Brain microvascular endothelial cell (primary cell): ENCODE results near the gene IMPG1.

ENCODE experiments used
- DNase-seq: peaks from one replicate; pipeline ENCODE4 v3.0.0-alpha.2; 2020
- H3K27ac ChIP-seq: fragments of 250-450 bp; sonication (Bioruptor Pico); 2 replicates; pipeline ENCODE4 v1.5.1; 2020; ENCODE audit warnings: mild to moderate bottlenecking, moderate library complexity
- H3K27me3 ChIP-seq: fragments of 250-450 bp; sonication (Bioruptor Pico); replicated peaks from 2 replicates; pipeline ENCODE4 v1.5.1; 2020; ENCODE audit warnings: mild to moderate bottlenecking
- H3K36me3 ChIP-seq: fragments of 250-450 bp; sonication (Bioruptor Pico); replicated peaks from 2 replicates; pipeline ENCODE4 v1.5.1; 2020; ENCODE audit warnings: mild to moderate bottlenecking
- H3K4me3 ChIP-seq: 2 replicates; pipeline ENCODE4 v1.5.1; 2011; ENCODE audit warnings: low read depth, mild to moderate bottlenecking, control low read depth, low read length, moderate library complexity
- in situ Hi-C: cut with HindIII; loops from 2 replicates; pipeline ENCODE4 v1.10.0; 2017; ENCODE audit warnings: low sequenced_read_pairs, low pct_ligation_motif_present
- TF ChIP-seq, protein P1 (sequence below): IDR thresholded peaks from 2 replicates; pipeline ENCODE4 v1.5.1; 2011; ENCODE audit warnings: low read depth, mild to moderate bottlenecking, moderate library complexity, low read length, control low read depth, inconsistent platforms; ENCODE audit errors: missing control alignments

Gene IMPG1

DNA sequence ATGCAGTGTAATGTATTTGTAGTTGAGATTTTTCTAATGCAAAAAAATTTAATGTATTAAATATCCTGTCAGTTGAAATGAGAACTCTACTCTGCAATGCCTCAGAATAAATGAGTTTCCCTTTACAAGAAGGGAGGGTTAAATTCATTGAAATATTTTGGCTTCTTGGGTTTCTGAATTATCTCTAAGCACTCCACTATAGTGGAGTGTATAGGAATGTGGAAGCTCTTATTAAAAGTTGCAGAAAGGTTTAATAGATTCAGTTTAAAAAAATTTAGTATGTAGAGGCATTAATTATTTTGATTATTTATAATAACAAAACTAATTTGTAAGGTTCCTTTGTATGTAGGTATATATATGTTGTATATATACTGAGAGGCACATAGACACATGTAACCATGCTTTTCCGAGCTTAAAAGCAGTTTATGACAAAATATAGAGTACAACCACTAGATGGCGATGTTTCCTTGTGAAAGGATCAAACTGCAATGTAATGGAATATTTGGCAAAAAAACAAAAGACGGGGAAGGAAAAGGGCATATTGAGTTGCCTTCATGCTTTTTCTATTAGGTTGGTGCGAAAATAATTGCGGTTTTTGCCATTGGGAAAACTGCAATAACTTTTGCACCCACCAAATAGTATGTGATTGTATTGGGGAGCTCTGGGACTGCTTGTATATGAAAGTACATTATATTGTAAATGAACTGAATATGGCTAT lies 179.2 kb downstream of the IMPG1 start:
- Histone ChIP-seq H3K4me3 (no peak overlapping the region), H3K36me3 (peaks cover 2% of the 10 kb centered on the region), H3K27ac (no peak overlapping the region), H3K27me3 (no peaks in the 10 kb centered on the region)
- peak; percentile 40 for DNase-seq
- in situ Hi-C loops: no loop called here
- TF ChIP-seq, protein P1, sequence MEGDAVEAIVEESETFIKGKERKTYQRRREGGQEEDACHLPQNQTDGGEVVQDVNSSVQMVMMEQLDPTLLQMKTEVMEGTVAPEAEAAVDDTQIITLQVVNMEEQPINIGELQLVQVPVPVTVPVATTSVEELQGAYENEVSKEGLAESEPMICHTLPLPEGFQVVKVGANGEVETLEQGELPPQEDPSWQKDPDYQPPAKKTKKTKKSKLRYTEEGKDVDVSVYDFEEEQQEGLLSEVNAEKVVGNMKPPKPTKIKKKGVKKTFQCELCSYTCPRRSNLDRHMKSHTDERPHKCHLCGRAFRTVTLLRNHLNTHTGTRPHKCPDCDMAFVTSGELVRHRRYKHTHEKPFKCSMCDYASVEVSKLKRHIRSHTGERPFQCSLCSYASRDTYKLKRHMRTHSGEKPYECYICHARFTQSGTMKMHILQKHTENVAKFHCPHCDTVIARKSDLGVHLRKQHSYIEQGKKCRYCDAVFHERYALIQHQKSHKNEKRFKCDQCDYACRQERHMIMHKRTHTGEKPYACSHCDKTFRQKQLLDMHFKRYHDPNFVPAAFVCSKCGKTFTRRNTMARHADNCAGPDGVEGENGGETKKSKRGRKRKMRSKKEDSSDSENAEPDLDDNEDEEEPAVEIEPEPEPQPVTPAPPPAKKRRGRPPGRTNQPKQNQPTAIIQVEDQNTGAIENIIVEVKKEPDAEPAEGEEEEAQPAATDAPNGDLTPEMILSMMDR: peak; percentile 46

DNA sequence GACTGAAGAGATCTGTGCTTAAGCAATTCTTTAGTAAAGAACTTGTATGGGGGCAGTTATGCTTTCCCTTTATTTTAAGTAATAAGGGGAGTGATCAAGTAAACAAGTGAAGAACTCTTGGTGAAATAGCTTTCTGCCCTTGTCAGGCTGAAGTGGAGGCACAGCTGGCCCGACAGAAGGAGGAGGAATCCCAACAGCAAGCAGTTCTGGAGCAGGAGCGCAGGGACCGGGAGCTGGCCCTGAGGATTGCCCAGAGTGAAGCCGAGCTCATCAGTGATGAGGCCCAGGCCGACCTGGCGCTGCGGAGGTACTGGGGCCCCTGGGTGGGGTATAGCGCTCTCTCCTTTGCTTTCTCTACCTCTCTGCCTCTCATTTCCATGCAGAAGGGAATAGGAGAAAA lies 180.1 kb downstream of the IMPG1 start:
- H3K36me3 ChIP-seq: peaks cover 2% of the 10 kb centered on the region
- no peaks in the 10 kb centered on the region for H3K27me3 ChIP-seq
- no peak for DNase-seq
- TF ChIP-seq, protein P1: no peak
- in situ Hi-C loops: no loop called here
- H3K27ac ChIP-seq: no peak overlapping the region
- H3K4me3 ChIP-seq: no peak overlapping the region

DNA sequence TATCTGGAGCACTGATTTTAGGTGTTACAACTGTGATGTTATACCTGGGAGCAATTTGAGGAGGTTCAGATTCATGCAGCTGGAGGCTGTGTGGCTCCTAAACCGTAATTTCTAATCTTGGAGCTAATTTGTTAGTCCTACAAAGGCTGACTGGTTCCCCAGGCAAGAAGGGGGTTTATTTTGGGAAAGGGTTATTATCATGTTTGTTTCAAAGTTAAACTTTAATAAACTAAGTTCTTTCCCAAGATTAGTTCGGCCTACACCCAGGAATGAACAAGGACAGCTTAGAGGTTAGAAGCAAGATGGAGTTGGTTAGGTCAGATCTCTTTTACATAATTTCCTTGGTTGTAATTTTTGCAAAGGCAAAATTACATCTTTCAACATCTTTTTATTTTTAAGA lies 187.6 kb downstream of the IMPG1 start:
- in situ Hi-C loops: no loop called here
- Histone ChIP-seq H3K27ac (no peak overlapping the region), H3K27me3 (no peaks in the 10 kb centered on the region), H3K4me3 (no peak overlapping the region), H3K36me3 (no peaks in the 10 kb centered on the region)
- TF ChIP-seq, protein P1: no peak
- DNase-seq: no peak

DNA sequence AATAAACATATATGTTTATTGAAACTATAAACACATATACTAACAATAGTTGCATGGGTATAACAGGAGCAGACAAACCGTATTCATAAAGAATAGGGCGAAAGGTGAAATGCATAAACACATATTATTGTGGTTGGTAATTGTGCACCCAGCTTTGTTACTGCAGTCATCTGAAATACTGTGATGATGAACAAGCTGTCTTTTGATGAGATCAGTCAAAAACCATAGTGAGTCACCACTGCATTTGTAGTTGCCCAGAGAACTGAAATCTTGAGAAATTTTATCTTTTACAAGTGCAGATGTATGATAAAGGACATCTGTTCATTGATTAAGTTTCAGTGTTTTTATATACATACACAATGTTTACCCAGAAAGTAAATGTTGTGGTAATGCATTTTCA lies 189.7 kb downstream of the IMPG1 start:
- in situ Hi-C loops: no loop called here
- TF ChIP-seq, protein P1: no peak
- no peak overlapping the region for H3K4me3 ChIP-seq
- peak overlapping the region; percentile 47 for H3K27ac ChIP-seq
- H3K27me3 ChIP-seq: no peaks in the 10 kb centered on the region
- peak; percentile 88 for DNase-seq
- no peaks in the 10 kb centered on the region for H3K36me3 ChIP-seq

DNA sequence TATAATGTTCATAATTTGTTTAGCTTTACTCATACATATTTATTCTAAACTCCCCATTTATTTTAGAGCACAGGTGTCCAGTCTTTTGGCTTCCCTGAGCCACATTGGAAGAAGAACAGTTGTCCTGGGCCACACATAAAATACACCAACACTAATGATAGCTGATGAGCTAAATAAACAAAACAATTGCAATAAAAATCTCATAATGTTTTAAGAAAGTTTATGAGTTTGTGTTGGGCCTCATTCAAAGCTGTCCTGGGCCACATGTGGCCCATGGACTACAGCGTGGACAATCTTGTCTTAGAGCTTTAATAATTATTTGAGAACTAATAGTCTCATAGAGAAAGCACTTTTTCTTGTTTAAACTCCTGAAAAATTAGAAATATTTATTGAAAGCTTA lies 192.2 kb downstream of the IMPG1 start:
- no peak for DNase-seq
- Histone ChIP-seq H3K27me3 (no peaks in the 10 kb centered on the region), H3K27ac (no peak overlapping the region), H3K4me3 (no peak overlapping the region), H3K36me3 (no peaks in the 10 kb centered on the region)
- in situ Hi-C loops: no loop called here
- TF ChIP-seq, protein P1: no peak

DNA sequence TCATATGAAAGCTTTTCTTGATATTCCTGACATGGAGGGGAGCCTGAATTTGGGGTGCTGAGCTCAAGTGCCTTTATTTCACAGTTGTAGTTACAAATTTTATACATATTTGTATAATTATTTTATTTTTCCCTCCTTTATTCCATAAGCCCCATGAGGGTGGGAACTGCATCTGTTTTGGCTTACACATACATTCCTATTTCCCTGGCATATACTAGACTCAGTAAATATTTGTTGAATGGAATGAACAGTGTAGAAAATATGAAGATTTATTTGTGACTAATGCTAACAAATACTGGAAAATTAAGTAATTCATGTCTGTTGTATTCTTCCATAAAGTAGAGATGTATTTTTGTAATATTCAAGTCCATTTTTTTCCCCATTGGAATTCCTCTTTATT lies 196.3 kb downstream of the IMPG1 start:
- no peak overlapping the region for H3K27ac ChIP-seq
- no peak for DNase-seq
- in situ Hi-C loops: no loop called here
- TF ChIP-seq, protein P1: no peak
- H3K4me3 ChIP-seq: no peak overlapping the region
- H3K27me3 ChIP-seq: no peaks in the 10 kb centered on the region
- peaks cover 4% of the 10 kb centered on the region for H3K36me3 ChIP-seq
